CMK (cell line): ENCODE results near the gene ARHGAP26.
"Not testable (repeated sequence)": the region's sequence is repeated elsewhere in the genome, so short reads cannot be mapped to it uniquely, and the experiment has no call there.

Source experiments
- DNase-seq: peaks from one replicate; pipeline ENCODE4 v3.0.0-alpha.2; 2010; ENCODE audit warnings: low read depth

Gene ARHGAP26

DNA sequence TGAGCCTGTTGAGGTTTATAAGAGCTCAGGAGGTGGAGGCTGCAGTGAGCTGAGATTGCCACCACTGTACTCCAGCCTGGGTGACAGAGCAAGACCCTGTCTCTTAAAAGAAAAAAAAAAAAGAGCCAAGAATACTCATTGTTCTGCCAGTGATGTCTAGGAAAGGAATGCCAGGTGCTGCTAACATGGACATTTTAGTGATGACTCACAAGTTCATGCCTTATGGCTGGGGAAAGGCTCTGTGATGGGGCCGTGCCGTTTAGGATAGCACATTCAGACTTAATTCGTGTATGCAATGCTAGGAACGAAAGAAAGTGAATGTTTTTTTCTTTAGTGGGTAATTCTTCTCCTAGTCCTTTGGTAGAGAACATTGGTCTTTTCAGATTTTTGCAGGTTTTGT, 134.2 kb downstream of the ARHGAP26 start:
- DNase-seq: no peak

DNA sequence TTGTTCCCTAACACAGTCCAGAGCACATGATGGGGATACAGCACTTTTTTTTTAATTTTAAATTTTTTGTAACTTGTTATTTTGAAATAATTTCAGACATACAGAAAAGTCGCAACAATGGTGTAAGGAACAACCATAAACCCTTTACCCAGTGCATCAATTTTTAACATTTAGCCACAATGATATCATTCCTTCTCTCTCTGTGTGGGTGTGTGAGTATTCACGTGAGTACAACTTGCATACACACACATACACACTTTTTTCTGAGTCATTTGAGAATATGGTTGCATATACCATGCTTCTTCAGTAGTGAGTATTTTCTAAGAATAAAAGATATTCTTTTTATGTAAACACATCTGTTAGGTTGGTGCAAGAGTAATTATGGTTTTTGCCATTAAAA, 135.2 kb downstream of the ARHGAP26 start:
- no peak for DNase-seq

DNA sequence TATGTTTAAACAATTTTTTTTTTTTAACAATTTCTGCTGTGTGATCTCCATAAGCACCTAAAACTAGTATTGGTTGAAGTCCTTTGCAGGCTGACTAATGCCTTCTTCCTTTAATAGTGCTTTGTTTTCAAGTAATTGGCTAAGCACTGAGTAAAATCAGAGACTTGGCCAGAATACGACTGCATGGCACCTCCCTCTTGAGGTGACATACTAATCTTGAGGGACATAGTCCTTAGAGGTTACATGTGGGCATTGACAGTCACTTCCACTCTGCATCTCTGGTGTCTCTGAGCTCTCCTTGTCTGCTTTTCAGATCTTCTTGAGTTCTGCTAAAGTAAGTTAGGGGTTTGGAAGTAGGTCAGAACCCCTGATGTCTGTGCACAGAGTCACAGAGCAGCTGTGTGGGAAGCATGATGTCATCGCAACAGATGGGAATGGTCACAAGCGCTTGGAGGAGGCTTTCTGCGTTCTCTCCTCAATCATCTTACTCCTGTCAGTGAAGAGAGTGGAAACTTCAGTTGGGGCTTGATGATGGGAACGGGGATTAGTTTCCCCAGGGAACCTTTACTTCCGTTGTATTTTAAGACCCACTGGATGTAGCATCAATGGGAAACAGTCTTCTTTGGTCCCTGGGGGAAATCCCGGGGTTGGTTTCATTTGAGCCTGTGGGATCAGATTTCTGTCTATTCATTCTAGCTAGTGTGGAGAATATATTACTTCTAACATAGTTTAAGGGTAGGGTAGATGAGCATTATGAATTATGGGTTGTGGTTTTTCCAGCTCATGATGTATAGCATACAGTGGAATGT, 136.9 kb downstream of the ARHGAP26 start:
- no peak for DNase-seq

- no peak for DNase-seq
Observed at GRCh38 chr5:142908659-142909058, 138.5 kb downstream of the ARHGAP26 start.

GRCh38 chr5:142910128-142910527, 140.0 kb downstream of the ARHGAP26 start:
- no peak for DNase-seq

DNA sequence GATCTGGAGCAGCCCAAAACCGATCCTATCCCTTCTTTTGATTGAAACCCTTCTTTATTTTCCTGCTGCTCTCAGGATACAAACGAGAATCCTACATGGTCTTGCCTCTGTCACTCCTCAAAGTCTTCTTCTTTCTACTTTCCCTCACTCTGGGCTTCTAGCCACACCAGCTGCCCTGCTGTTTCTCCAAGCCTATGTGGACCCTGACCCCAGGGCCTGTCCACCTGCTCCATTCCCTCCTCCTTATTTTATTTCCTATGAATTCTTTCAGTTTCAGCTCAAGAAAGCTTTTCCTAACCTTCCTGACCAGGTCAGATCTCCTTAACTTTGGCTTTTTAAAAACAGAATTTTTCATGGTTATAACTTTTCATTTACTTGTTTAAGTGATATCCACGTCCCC, 141.0 kb downstream of the ARHGAP26 start:
- no peak for DNase-seq

- no peak for DNase-seq
Observed at GRCh38 chr5:142911775-142912174, 141.6 kb downstream of the ARHGAP26 start.

DNA sequence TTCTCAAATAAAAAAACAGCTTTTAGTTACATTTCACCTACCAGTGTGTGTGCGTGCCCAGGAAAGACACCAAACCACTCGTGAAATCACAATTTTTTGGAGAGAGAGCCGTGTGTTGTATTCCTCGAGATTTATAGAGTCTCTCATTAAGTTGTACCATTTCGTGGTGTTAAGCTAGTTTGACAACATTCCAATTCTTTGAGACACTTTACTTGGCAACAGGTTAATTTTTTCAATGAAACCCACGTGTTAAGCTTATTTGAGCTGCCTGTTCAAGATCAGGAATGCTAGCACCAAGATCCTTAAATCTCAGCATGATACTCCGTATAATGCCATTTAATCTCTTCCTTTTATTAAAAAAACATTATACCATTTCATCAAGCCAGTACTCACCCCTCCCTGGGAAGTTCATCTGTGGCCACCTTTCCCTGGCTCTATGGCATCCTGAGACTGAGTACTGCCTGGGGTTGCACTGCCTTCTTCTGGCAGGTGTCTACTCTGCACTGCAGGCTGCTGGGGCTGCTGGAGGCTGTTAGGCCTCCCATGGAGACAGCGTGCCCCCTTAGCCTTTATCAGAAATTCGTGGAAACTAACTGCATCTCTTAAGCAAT, 143.7 kb downstream of the ARHGAP26 start:
- no peak for DNase-seq

DNA sequence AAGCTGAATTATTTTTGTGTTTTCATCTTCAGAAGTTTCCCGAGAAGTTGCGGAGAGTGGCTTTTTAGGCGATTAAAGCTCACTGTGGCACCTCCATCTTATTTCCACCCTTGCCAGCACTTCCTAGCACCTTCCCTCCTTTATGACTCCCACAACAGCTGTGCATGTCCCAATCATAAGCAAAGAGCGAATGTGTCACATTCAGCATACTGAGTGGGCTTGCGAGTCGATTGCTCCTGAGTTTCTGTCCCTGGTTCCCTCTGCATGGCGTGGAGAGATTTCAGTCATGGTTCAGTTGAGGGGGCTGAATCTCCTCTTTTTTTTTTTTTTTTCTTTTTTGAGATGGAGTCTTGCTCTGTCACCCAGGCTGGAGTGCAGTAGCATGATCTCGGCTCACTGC, 144.9 kb downstream of the ARHGAP26 start:
- DNase-seq: no peak

- no peak for DNase-seq
Observed at GRCh38 chr5:142915813-142916424, 145.7 kb downstream of the ARHGAP26 start.

DNA sequence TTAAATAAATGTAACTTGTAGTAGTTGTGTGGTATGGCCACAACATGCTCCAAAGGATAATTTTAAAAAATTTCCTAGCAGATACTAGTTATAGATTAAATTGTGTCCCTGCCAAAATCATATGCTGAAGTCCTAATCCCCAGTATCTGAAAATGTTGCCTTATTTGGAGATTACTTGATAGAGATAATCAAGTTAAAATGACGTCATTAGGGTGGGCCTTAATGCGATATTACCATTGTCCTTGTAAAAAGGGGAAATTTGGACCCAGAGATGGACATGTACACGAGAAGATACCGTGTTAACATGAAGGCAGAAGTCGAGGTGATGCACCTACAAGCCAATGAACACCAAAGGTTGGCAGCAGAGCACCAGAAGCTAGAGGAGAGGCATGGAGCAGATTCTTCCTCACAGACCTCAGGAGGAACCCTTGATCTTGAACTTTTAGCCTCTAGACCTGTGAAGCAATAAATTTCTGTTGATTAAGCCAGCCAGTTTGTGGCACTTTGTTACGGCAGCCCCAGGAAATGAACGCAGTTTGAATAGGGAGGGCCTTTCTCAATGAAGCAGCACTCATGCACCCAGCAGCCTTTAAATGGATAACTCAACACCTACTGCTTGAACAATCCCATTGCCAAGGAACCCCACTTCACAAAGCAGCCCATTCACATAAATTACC, 148.9 kb downstream of the ARHGAP26 start:
- no peak for DNase-seq

DNA sequence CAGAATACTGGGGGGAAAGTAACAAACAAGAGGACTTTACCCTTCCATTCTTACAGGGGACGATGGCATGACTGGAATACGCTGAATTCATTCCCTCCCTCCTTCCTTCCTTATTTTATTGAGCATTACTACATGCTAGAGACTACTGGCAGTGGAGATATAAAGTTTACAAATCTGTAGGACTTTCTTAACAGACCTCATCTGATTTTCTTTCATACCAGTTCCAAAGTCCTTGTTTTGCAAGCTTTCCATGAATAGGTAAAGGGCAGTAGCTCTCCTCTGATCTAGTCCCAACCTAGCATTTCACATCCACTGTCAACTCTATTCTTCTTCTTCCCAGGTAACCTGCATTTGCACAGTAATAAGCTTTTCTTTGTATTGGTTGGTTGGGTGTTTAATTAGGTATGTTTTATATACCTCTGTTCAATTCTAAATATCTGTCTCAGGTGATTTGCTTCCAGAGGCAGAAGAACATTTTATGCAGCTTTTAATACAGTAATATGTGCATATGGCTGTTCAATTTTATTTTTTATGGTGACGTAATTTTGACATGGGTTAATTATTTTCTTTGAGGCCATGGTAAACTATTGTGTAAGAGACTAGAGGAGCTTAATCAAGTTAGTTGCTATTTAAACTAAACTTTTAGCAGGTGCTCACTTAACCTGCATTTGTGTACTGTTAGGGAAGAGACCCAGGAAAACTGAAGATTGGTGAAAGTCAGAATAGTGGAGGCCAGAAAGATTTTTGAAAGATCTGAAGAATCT, 150.9 kb downstream of the ARHGAP26 start:
- DNase-seq: no peak

GRCh38 chr5:142922223-142922952, 152.2 kb downstream of the ARHGAP26 start:
- DNase-seq: peak; percentile 18

DNA sequence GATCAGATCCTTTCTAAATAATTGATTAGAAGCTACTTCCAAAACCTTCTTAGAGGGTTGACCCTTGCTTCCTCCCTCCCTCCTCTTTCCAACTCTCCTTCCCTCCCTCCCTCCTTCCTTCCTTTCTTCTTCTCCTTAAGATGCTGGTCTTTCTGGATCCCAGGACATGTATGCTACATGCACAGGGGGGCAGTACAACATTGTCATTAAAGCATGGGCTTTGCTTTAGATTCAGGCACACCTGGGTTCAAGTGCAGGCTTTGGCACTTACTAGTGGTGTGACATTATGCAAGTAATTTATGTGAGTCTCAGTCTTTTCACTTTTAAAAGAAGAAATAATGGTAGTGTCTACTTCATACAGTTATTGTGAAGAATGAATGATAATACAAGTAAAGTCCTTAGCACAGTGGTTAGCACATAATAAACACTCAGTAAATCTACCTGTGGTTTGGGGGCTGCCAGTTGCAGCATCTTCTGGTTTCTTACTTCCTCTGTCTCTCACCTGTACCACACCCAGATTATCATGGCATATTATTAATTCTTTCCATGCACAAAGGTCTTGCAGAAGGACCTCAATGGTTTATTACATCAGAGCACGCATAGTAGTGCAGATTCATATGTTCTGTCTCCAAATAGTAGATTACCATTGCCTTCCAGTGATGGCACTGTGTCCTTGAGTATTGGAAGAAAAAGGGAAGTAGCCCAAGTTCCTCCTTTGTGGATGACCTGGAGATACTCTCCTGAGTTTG, 154.1 kb downstream of the ARHGAP26 start:
- no peak for DNase-seq

- no peak for DNase-seq
Observed at GRCh38 chr5:142925795-142926194, 155.6 kb downstream of the ARHGAP26 start.

- DNase-seq: no peak
Observed at GRCh38 chr5:142926549-142926948, 156.4 kb downstream of the ARHGAP26 start.

GRCh38 chr5:142928999-142929398, 158.8 kb downstream of the ARHGAP26 start:
- not testable (repeated sequence) for DNase-seq

DNA sequence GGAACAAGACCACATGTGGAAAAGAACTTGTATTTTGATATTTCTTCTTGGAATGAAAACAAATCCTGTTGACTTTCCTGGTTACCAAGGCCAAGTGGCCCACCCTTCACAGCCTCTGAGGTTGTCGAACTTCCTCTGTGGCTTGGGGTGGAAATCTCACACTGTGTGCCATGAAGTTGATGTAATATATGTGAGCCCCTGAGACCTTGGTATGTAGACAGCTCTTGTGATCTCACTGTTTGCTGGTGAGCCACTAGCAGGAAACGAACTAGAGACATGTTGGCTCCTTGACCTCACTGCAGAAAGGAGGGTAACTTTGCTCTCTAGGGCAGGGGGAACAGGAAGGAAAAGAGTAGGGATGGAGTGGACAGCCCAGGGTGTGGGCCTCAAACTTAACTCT, 159.4 kb downstream of the ARHGAP26 start:
- no peak for DNase-seq

- no peak for DNase-seq
Observed at GRCh38 chr5:142930395-142931110, 160.4 kb downstream of the ARHGAP26 start.
